ENCODE data around the gene MAGI1.

Gene MAGI1

GRCh38 chr3:65703026-65703425 lies 335.7 kb downstream of the MAGI1 start:
- no peak for DNase-seq

GRCh38 chr3:65702202-65702601 lies 336.5 kb downstream of the MAGI1 start:
- DNase-seq: no peak

GRCh38 chr3:65701516-65701915 lies 337.2 kb downstream of the MAGI1 start:
- no peak for DNase-seq

GRCh38 chr3:65689436-65689835 lies 349.3 kb downstream of the MAGI1 start:
- DNase-seq: no peak

GRCh38 chr3:65687741-65688140 lies 351.0 kb downstream of the MAGI1 start:
- no peak for DNase-seq

GRCh38 chr3:65685621-65686235 lies 353.0 kb downstream of the MAGI1 start:
- no peak for DNase-seq

GRCh38 chr3:65678516-65678915 lies 360.2 kb downstream of the MAGI1 start:
- DNase-seq: no peak

- DNase-seq: no peak
These were observed 361.2 kb downstream of the MAGI1 start for GRCh38 chr3:65677486-65678010.

GRCh38 chr3:65676580-65676979 lies 362.1 kb downstream of the MAGI1 start:
- no peak for DNase-seq

- DNase-seq: no peak
These were observed 363.7 kb downstream of the MAGI1 start for GRCh38 chr3:65675011-65675410.

- DNase-seq: no peak
These were observed 364.5 kb downstream of the MAGI1 start for GRCh38 chr3:65674226-65674625.

GRCh38 chr3:65672871-65673815 lies 365.6 kb downstream of the MAGI1 start:
- no peak for DNase-seq

- no peak for DNase-seq
These were observed 366.7 kb downstream of the MAGI1 start for GRCh38 chr3:65672061-65672460.

- DNase-seq: no peak
These were observed 367.7 kb downstream of the MAGI1 start for GRCh38 chr3:65671004-65671403.

GRCh38 chr3:65669163-65669875 lies 369.4 kb downstream of the MAGI1 start:
- DNase-seq: no peak

- DNase-seq: no peak
These were observed 370.8 kb downstream of the MAGI1 start for GRCh38 chr3:65667963-65668362.

- no peak for DNase-seq
These were observed 372.1 kb downstream of the MAGI1 start for GRCh38 chr3:65666448-65667091.

- DNase-seq: no peak
These were observed 372.8 kb downstream of the MAGI1 start for GRCh38 chr3:65665915-65666314.

- no peak for DNase-seq
These were observed 373.8 kb downstream of the MAGI1 start for GRCh38 chr3:65664931-65665330.

GRCh38 chr3:65664446-65664845 lies 374.3 kb downstream of the MAGI1 start:
- DNase-seq: no peak

- DNase-seq: no peak
These were observed 376.6 kb downstream of the MAGI1 start for GRCh38 chr3:65662095-65662494.

- no peak for DNase-seq
These were observed 378.6 kb downstream of the MAGI1 start for GRCh38 chr3:65660000-65660598.
